ENCODE data around the gene IKZF2.

DNA sequence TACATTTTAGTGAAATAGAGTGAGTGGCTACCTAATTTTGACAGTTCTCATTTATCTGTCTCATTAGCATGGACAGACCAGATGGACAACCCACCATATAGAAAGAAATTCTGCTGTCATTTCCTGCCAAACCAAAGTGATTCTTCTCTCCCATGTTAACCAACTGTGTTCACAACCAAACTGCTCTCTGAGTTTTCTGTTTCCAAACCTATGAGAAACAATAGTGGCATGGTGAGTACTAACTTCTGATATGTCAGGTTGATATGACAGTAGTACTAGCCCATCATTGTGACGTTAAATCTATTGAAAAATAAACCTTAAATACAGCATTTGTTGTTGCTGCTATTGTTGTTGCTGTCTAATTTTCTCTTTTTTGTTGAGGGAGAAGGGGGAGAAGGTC lies 72.7 kb downstream of the IKZF2 start:
- TF ChIP-seq, protein P1, sequence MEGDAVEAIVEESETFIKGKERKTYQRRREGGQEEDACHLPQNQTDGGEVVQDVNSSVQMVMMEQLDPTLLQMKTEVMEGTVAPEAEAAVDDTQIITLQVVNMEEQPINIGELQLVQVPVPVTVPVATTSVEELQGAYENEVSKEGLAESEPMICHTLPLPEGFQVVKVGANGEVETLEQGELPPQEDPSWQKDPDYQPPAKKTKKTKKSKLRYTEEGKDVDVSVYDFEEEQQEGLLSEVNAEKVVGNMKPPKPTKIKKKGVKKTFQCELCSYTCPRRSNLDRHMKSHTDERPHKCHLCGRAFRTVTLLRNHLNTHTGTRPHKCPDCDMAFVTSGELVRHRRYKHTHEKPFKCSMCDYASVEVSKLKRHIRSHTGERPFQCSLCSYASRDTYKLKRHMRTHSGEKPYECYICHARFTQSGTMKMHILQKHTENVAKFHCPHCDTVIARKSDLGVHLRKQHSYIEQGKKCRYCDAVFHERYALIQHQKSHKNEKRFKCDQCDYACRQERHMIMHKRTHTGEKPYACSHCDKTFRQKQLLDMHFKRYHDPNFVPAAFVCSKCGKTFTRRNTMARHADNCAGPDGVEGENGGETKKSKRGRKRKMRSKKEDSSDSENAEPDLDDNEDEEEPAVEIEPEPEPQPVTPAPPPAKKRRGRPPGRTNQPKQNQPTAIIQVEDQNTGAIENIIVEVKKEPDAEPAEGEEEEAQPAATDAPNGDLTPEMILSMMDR (IDR thresholded peaks at IDR 0.05; ENCODE audit: low read depth, low read length, missing input control) = no peak
- no peak for TF ChIP-seq SP1 (IDR thresholded peaks at IDR 0.05)
- TF ChIP-seq JUND (IDR thresholded peaks at IDR 0.05) = no peak
- TF ChIP-seq MAX (IDR thresholded peaks at IDR 0.05) = no peak
- TF ChIP-seq, protein P2, sequence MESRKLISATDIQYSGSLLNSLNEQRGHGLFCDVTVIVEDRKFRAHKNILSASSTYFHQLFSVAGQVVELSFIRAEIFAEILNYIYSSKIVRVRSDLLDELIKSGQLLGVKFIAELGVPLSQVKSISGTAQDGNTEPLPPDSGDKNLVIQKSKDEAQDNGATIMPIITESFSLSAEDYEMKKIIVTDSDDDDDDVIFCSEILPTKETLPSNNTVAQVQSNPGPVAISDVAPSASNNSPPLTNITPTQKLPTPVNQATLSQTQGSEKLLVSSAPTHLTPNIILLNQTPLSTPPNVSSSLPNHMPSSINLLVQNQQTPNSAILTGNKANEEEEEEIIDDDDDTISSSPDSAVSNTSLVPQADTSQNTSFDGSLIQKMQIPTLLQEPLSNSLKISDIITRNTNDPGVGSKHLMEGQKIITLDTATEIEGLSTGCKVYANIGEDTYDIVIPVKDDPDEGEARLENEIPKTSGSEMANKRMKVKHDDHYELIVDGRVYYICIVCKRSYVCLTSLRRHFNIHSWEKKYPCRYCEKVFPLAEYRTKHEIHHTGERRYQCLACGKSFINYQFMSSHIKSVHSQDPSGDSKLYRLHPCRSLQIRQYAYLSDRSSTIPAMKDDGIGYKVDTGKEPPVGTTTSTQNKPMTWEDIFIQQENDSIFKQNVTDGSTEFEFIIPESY (IDR thresholded peaks at IDR 0.05) = no peak
- no peak for TF ChIP-seq REST (IDR thresholded peaks at IDR 0.05)
- TF ChIP-seq TAF1 (conservative IDR thresholded peaks at IDR 0.05) = no peak
- TF ChIP-seq RXRA (IDR thresholded peaks at IDR 0.05) = no peak
- no peak for TF ChIP-seq RAD21 (IDR thresholded peaks at IDR 0.05)
- no peak for TF ChIP-seq NR2F2 (IDR thresholded peaks at IDR 0.05)
